Measurements from ENCODE around the gene CCT7.
A peak's percentile ranks its signal among the peaks of the same experiment; 100 is the strongest.

Gene CCT7

GRCh38 chr2:73289304-73289703, 55.2 kb downstream of the CCT7 start:
- Histone ChIP-seq H3K27me3 (ENCODE audit: insufficient read depth, low read length) (peaks cover 79% of the 10 kb centered on the region), H2AFZ (ENCODE audit: low read length, unreplicated experiment) (no peak overlapping the region), H3K79me2 (ENCODE audit: control insufficient read depth, insufficient read depth, low read length, unreplicated experiment) (no peaks in the 10 kb centered on the region), H3K4me1 (ENCODE audit: control insufficient read depth, insufficient read depth, low read length, unreplicated experiment) (peaks cover 4% of the 10 kb centered on the region), H3K27ac (ENCODE audit: low read depth, low read length) (no peak overlapping the region), H3K36me3 (ENCODE audit: insufficient read depth, low read length) (no peaks in the 10 kb centered on the region), H3K4me3 (ENCODE audit: low read depth, low read length) (no peak overlapping the region)

DNA sequence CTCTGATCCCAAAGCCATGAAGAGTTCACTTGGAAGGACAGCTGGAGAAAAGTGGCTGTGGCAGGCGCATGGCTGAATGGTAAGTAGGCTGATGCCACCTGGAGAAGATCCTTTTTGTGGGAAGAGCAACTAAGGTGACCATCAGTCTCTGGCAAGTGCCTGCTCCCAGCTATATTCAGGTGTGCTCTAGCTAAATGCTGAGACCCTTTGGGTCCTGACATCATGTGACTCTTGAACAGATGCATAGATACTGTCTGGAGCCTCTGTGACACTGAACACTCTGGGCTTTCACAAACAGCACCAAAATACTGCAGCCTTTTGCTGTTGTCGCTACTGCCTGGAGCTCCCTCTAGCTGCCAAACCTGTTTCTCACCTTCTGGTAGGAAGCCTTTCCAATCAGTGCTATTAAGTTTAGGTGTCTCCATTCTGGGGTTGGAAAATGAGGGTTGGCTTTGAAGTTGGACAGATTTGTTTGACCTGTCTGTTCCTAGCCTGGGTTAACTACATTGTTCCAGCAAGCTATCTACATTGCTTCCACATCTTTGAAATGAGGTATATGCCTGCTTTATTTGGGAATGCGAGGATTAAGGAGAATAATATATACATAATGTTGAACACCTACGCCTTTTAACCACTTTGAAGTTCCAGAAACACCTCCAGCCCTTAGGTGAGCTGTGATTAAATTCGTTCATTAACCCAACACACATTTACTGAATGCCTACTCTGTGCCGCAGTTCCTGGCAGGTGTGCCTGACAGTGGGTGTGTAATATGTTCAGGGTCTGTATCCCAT, 56.1 kb downstream of the CCT7 start:
- no peaks in the 10 kb centered on the region for H3K4me1 ChIP-seq (ENCODE audit: control insufficient read depth, insufficient read depth, low read length, unreplicated experiment)
- peaks cover 88% of the 10 kb centered on the region for H3K27me3 ChIP-seq (ENCODE audit: insufficient read depth, low read length)
- no peak overlapping the region for H3K27ac ChIP-seq (ENCODE audit: low read depth, low read length)
- no peaks in the 10 kb centered on the region for H3K79me2 ChIP-seq (ENCODE audit: control insufficient read depth, insufficient read depth, low read length, unreplicated experiment)
- H3K36me3 ChIP-seq (ENCODE audit: insufficient read depth, low read length) = no peaks in the 10 kb centered on the region
- H2AFZ ChIP-seq (ENCODE audit: low read length, unreplicated experiment) = no peak overlapping the region
- H3K4me3 ChIP-seq (ENCODE audit: low read depth, low read length) = no peak overlapping the region

GRCh38 chr2:73291093-73291460, 57.0 kb downstream of the CCT7 start:
- no peaks in the 10 kb centered on the region for H3K79me2 ChIP-seq (ENCODE audit: control insufficient read depth, insufficient read depth, low read length, unreplicated experiment)
- no peak overlapping the region for H3K27ac ChIP-seq (ENCODE audit: low read depth, low read length)
- no peaks in the 10 kb centered on the region for H3K4me1 ChIP-seq (ENCODE audit: control insufficient read depth, insufficient read depth, low read length, unreplicated experiment)
- peak overlapping the region; percentile 5; the same call in 1 of the 2 replicates for H3K4me3 ChIP-seq (ENCODE audit: low read depth, low read length)
- H3K27me3 ChIP-seq (ENCODE audit: insufficient read depth, low read length) = peaks cover 93% of the 10 kb centered on the region
- no peaks in the 10 kb centered on the region for H3K36me3 ChIP-seq (ENCODE audit: insufficient read depth, low read length)
- no peak overlapping the region for H2AFZ ChIP-seq (ENCODE audit: low read length, unreplicated experiment)

DNA sequence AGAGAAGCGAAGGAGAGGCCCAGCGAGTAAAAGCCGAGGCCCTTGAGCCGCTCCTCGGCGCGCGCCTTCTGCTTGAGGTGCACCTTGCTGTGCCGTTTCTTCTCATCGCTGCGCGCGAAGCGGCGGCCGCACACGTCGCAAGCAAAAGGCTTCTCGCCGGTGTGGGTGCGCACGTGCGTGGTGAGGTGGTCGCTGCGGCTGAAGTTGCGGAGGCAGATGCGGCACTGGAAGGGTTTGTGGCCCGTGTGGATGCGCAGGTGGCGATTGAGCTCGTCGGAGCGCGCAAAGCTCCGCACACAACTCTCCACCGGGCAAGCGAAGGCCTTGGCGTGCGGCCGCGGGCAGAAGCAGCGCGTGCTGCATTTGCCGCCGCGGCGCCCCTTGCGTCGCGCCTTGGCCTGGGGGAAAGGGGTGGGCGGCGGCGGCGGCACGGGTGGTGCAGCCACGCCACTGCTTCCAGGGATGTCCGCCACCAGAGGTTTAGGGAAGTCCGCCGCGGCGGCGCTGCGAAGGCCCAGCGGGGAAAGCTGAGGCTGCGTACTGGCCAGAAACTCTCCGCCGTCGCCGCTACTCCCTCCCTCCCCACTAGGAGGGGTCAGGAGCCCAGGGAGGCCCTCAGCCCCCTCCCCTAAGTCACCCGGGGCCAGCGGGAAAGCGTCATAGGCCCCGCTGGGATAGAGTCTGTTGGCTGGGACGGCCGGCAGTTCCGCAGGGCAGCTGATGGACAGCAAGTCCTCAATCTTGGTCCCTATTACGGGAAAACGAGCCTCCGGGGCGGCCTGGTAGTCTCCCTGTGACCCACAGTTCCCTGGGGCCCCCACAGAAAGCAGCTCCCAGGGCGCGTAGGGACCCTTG, 57.6 kb downstream of the CCT7 start:
- peaks cover 95% of the 10 kb centered on the region for H3K27me3 ChIP-seq (ENCODE audit: insufficient read depth, low read length)
- no peaks in the 10 kb centered on the region for H3K4me1 ChIP-seq (ENCODE audit: control insufficient read depth, insufficient read depth, low read length, unreplicated experiment)
- no peak overlapping the region for H2AFZ ChIP-seq (ENCODE audit: low read length, unreplicated experiment)
- no peaks in the 10 kb centered on the region for H3K79me2 ChIP-seq (ENCODE audit: control insufficient read depth, insufficient read depth, low read length, unreplicated experiment)
- no peaks in the 10 kb centered on the region for H3K36me3 ChIP-seq (ENCODE audit: insufficient read depth, low read length)
- no peak overlapping the region for H3K27ac ChIP-seq (ENCODE audit: low read depth, low read length)
- peak overlapping the region; percentile 5; the same call in 1 of the 2 replicates for H3K4me3 ChIP-seq (ENCODE audit: low read depth, low read length)

DNA sequence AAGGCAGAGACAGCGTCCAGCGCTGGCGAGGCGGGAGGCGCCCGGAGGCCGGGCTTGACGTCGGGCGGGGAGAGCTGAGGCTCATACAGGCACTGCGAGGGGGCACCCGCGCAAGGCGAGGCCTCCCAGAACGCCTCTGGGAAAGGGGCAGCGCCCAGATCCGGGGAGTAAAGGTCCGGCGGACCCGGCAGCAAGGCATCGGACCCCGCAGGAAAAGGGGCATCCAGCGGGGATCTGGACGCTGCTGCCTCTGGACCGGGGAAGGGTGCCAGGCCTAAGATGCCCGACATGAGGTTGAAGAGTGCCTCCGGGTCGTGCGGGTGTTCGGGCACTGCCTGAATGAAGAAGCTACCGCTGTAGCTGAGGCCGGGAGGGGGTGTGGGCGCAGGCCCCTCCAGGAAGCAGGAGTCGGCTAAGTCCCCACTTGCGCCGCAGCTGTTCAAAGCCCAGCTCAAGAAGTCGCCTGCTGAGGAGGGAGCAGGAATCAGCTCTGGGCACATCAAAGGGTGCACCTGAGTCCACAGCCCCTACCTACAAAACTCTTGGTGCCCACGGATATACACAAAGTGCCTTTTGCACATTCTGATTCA, 58.3 kb downstream of the CCT7 start:
- Histone ChIP-seq H3K4me3 (ENCODE audit: low read depth, low read length) (no peak overlapping the region), H3K36me3 (ENCODE audit: insufficient read depth, low read length) (no peaks in the 10 kb centered on the region), H2AFZ (ENCODE audit: low read length, unreplicated experiment) (no peak overlapping the region), H3K79me2 (ENCODE audit: control insufficient read depth, insufficient read depth, low read length, unreplicated experiment) (no peaks in the 10 kb centered on the region), H3K27me3 (ENCODE audit: insufficient read depth, low read length) (peaks cover 99% of the 10 kb centered on the region), H3K27ac (ENCODE audit: low read depth, low read length) (no peak overlapping the region), H3K4me1 (ENCODE audit: control insufficient read depth, insufficient read depth, low read length, unreplicated experiment) (peaks cover 4% of the 10 kb centered on the region)

GRCh38 chr2:73292906-73293533, 58.9 kb downstream of the CCT7 start:
- Histone ChIP-seq H3K4me1 (ENCODE audit: control insufficient read depth, insufficient read depth, low read length, unreplicated experiment) (peaks cover 5% of the 10 kb centered on the region), H3K27ac (ENCODE audit: low read depth, low read length) (no peak overlapping the region), H3K79me2 (ENCODE audit: control insufficient read depth, insufficient read depth, low read length, unreplicated experiment) (no peaks in the 10 kb centered on the region), H3K27me3 (ENCODE audit: insufficient read depth, low read length) (peaks cover 98% of the 10 kb centered on the region), H2AFZ (ENCODE audit: low read length, unreplicated experiment) (no peak overlapping the region), H3K36me3 (ENCODE audit: insufficient read depth, low read length) (no peaks in the 10 kb centered on the region), H3K4me3 (ENCODE audit: low read depth, low read length) (peak overlapping the region; percentile 63)

GRCh38 chr2:73293534-73294171, 59.5 kb downstream of the CCT7 start, which contains the start of gene EGR4:
Gene EGR4 (minus strand): TSS chr2:73293548. CDS start chr2:73293317, 231 bp downstream.
- Histone ChIP-seq H3K4me3 (ENCODE audit: low read depth, low read length) (peak within 1 kb of the TSS; percentile 63), H3K27ac (ENCODE audit: low read depth, low read length) (no peak within 1 kb of the TSS), H3K4me1 (ENCODE audit: control insufficient read depth, insufficient read depth, low read length, unreplicated experiment) (peaks cover 5% of the 10 kb centered on the region), H3K79me2 (ENCODE audit: control insufficient read depth, insufficient read depth, low read length, unreplicated experiment) (no peaks in the 10 kb centered on the region), H2AFZ (ENCODE audit: low read length, unreplicated experiment) (no peak within 1 kb of the TSS), H3K27me3 (ENCODE audit: insufficient read depth, low read length) (peaks cover 98% of the 10 kb centered on the region), H3K36me3 (ENCODE audit: insufficient read depth, low read length) (no peaks in the 10 kb centered on the region)

DNA sequence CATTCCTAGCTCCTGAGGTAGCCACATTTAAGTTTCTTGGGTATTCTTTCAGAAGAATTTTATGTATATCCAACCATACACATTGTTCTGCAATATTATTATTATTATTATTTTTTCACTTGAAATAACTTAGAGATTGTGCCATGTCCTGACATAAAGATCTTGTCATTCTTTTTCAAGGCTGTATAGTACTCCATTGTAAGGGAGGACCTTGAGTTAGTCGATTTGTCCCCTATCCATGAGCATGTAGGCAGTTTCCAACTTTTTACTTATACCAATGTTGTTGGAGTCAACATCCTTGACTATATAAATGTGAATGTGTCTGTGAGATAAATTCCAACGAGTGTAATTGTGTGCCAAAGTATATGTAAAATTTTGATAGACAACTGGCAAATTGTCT, 60.1 kb downstream of the CCT7 start:
- Histone ChIP-seq H3K79me2 (ENCODE audit: control insufficient read depth, insufficient read depth, low read length, unreplicated experiment) (no peaks in the 10 kb centered on the region), H3K4me1 (ENCODE audit: control insufficient read depth, insufficient read depth, low read length, unreplicated experiment) (peaks cover 5% of the 10 kb centered on the region), H3K36me3 (ENCODE audit: insufficient read depth, low read length) (no peaks in the 10 kb centered on the region), H3K27me3 (ENCODE audit: insufficient read depth, low read length) (peaks cover 92% of the 10 kb centered on the region), H3K4me3 (ENCODE audit: low read depth, low read length) (no peak overlapping the region), H2AFZ (ENCODE audit: low read length, unreplicated experiment) (no peak overlapping the region), H3K27ac (ENCODE audit: low read depth, low read length) (no peak overlapping the region)

GRCh38 chr2:73295751-73296400, 61.8 kb downstream of the CCT7 start:
- Histone ChIP-seq H3K4me1 (ENCODE audit: control insufficient read depth, insufficient read depth, low read length, unreplicated experiment) (peaks cover 5% of the 10 kb centered on the region), H3K27me3 (ENCODE audit: insufficient read depth, low read length) (peaks cover 90% of the 10 kb centered on the region), H3K4me3 (ENCODE audit: low read depth, low read length) (no peak overlapping the region), H3K79me2 (ENCODE audit: control insufficient read depth, insufficient read depth, low read length, unreplicated experiment) (no peaks in the 10 kb centered on the region), H3K27ac (ENCODE audit: low read depth, low read length) (no peak overlapping the region), H3K36me3 (ENCODE audit: insufficient read depth, low read length) (no peaks in the 10 kb centered on the region), H2AFZ (ENCODE audit: low read length, unreplicated experiment) (no peak overlapping the region)

Measured in ACC112 (cell line).